B cell (primary cell): ENCODE data around the gene IL36RN. TPM values are rescaled to one million over a fixed set of nuclear protein-coding genes. Genes with fewer than 3 reads are reported as not detected.

Experiments
- ATAC-seq: fragments of 200-7000 bp; cut with Tn5 transposase; one replicate; pipeline ENCODE4 v1.10.0; 2021; ENCODE audit warnings: low read depth, mild to moderate bottlenecking, moderate number of reproducible peaks, moderate library complexity
- CTCF ChIA-PET: fragments of 350-600 bp; sonication (Branson Sonifier 250); formaldehyde crosslinking; loops from one replicate; lab custom pipeline; 2021; ENCODE audit warnings: antibody characterized with exemption, inconsistent platforms; lab: Charles Lee
- POLR2A ChIA-PET: fragments of 350-600 bp; sonication (Branson Sonifier 250); formaldehyde crosslinking; loops from one replicate; lab custom pipeline; 2021; ENCODE audit warnings: antibody characterized with exemption; lab: Charles Lee
- DNase-seq: peaks from one replicate; pipeline ENCODE4 v3.0.0; 2013
- H2AFZ ChIP-seq: 2 replicates; pipeline ENCODE4 v1.6.1; 2012; ENCODE audit warnings: mild to moderate bottlenecking, low read depth, low read length; ENCODE audit not compliant: insufficient read depth, poor library complexity, severe bottlenecking
- H3K27ac ChIP-seq, 2 donors: 1 replicate in 1 of 2; 2 replicates in 1 of 2; pipeline ENCODE4 v1.5.1; 2012 to 2013; ENCODE audit warnings: low read length in 2 of 2, mild to moderate bottlenecking in 2 of 2, moderate library complexity in 1 of 2
- H3K27me3 ChIP-seq, 4 experiments: fragments of 200-600 bp in 1 of 4; sonication (generic) in 1 of 4; replicated peaks in 1 of 4; 1 replicate in 2 of 4; 2 replicates in 2 of 4; pipeline versions ENCODE4 v1.6.1 to v1.7.0; 2013 to 2016; ENCODE audit warnings: low read length in 3 of 4, mild to moderate bottlenecking in 2 of 4, mixed read lengths in 1 of 4, moderate library complexity in 1 of 4; ENCODE audit not compliant: insufficient read depth in 4 of 4, control insufficient read depth in 3 of 4; ENCODE audit errors: control extremely low read depth in 1 of 4
- H3K36me3 ChIP-seq, 2 experiments: replicated peaks in 1 of 2; 1 replicate in 1 of 2; 2 replicates in 1 of 2; pipeline versions ENCODE4 v1.6.1 to v1.7.1; 2013; ENCODE audit warnings: low read length in 1 of 2; ENCODE audit not compliant: insufficient read depth in 2 of 2, control insufficient read depth in 1 of 2; ENCODE audit errors: control extremely low read depth in 1 of 2, extremely low read depth in 1 of 2
- H3K4me1 ChIP-seq, 2 donors: fragments of 200-600 bp in 1 of 2; sonication (generic) in 1 of 2; 1 replicate in 1 of 2; 2 replicates in 1 of 2; pipeline versions ENCODE4 v1.5.1 to v1.6.1; 2013 to 2017; ENCODE audit warnings: low read length in 2 of 2; ENCODE audit not compliant: control insufficient read depth in 2 of 2, insufficient read depth in 2 of 2
- H3K4me2 ChIP-seq: replicated peaks from 2 replicates; pipeline ENCODE3; 2012; ENCODE audit warnings: mild to moderate bottlenecking, low read depth, low read length; ENCODE audit not compliant: poor library complexity, severe bottlenecking
- H3K4me3 ChIP-seq, 5 experiments: fragments of 200-600 bp in 1 of 5; sonication (generic) in 1 of 5; 1 replicate in 3 of 5; 2 replicates in 2 of 5; pipeline versions ENCODE4 v1.5.1 to v1.7.0; 2011 to 2016; ENCODE audit warnings: low read length in 4 of 5, mild to moderate bottlenecking in 4 of 5, low read depth in 2 of 5, control low read depth in 1 of 5, moderate library complexity in 1 of 5; ENCODE audit not compliant: insufficient read depth in 1 of 5; ENCODE audit errors: control extremely low read depth in 1 of 5, extremely low read depth in 1 of 5
- H3K79me2 ChIP-seq: fragments of 200-600 bp; sonication (generic); one replicate; pipeline ENCODE4 v1.6.0; 2016; ENCODE audit warnings: low read length; ENCODE audit not compliant: control insufficient read depth, insufficient read depth
- H3K9ac ChIP-seq: fragments of 200-600 bp; sonication (generic); 2 replicates; pipeline ENCODE4 v1.6.1; 2017; ENCODE audit warnings: mild to moderate bottlenecking, low read length, moderate library complexity
- H3K9me3 ChIP-seq, 3 donors: one replicate each; pipeline versions ENCODE4 v1.6.1 to v1.7.1; 2013; ENCODE audit warnings: low read length in 2 of 3; ENCODE audit not compliant: control insufficient read depth in 2 of 3, insufficient read depth in 1 of 3; ENCODE audit errors: control extremely low read depth in 1 of 3
- H4K20me1 ChIP-seq: 2 replicates; pipeline ENCODE4 v1.6.0; 2012; ENCODE audit warnings: mild to moderate bottlenecking, low read length; ENCODE audit not compliant: insufficient read depth, control insufficient read depth, poor library complexity, severe bottlenecking
- H3K27ac Mint-ChIP-seq: one replicate; pipeline ENCODE4 v1.8.0; 2021; ENCODE audit warnings: mixed read lengths
- H3K27me3 Mint-ChIP-seq: one replicate; pipeline ENCODE4 v1.8.0; 2021; ENCODE audit warnings: mixed read lengths
- H3K4me1 Mint-ChIP-seq: one replicate; pipeline ENCODE4 v1.8.0; 2021; ENCODE audit warnings: mixed read lengths
- H3K4me3 Mint-ChIP-seq: one replicate; pipeline ENCODE4 v1.8.0; 2021; ENCODE audit warnings: mixed read lengths
- H3K9me3 Mint-ChIP-seq: one replicate; pipeline ENCODE4 v1.8.0; 2022; ENCODE audit warnings: mixed read lengths; ENCODE audit not compliant: insufficient read depth
- CTCF ChIP-seq: fragments of 200-600 bp; IDR thresholded peaks from one replicate; pipeline ENCODE4 v1.8.0; 2022; ENCODE audit warnings: antibody characterized with exemption, mild to moderate bottlenecking
- EZH2 ChIP-seq: IDR thresholded peaks from 2 replicates; pipeline ENCODE4 v1.6.1; 2012; ENCODE audit warnings: borderline replicate concordance, low read depth, mild to moderate bottlenecking, moderate library complexity, low read length; ENCODE audit not compliant: insufficient read depth, poor library complexity, severe bottlenecking
- WGBS: methylation state at CpG from one replicate; pipeline ENCODE4 v1.1.5; 2013; ENCODE audit warnings: missing lambda C conversion rate; ENCODE audit not compliant: insufficient coverage; 5-methylcytosine and 5-hydroxymethylcytosine counted together
- intact Hi-C: fragments of 100-400 bp; cut with micrococcal nuclease; formaldehyde crosslinking; loops from one replicate; pipeline ENCODE4 v1.10.0; 2022
- polyA plus RNA-seq: library from polyadenylated mRNA; depleted of rRNA; stranded (reverse); fragments of >200 nt; gene quantifications from 2 replicates; pipeline ENCODE4 v1.2.3, GENCODE V29; 2012
- total RNA-seq, 2 donors: library from RNA; stranded (reverse); fragments of 120-200 nt in 1 of 2; gene quantifications; 1 replicate in 1 of 2; 2 replicates in 1 of 2; pipeline versions ENCODE4 v1.2.3 to v1.2.4, GENCODE V29; 2013 to 2022

IL36RN gene
- total and polyA plus RNA-seq, 2 donors (not counting 1 experiment from before 2014, with no cell fraction given) = not detected

GRCh38 chr2:113064281-113064680, 5.3 kb downstream of the IL36RN start:
- no peak overlapping the region for H3K4me3 Mint-ChIP-seq
- ChIA-PET POLR2A (no interaction called here), CTCF (no interaction called here)
- no peaks in the 10 kb centered on the region for H3K4me1 Mint-ChIP-seq
- no peak overlapping the region for H2AFZ ChIP-seq
- WGBS = 92% methylated on average over 2 of the region's 5 CpGs
- no peaks in the 10 kb centered on the region for H3K9me3 Mint-ChIP-seq
- no peak overlapping the region for H3K27ac ChIP-seq
- peaks cover 0 to 6% (median 0%) of the 10 kb centered on the region in 4 experiments for H3K27me3 ChIP-seq
- no peaks in the 10 kb centered on the region for H4K20me1 ChIP-seq
- no peaks in the 10 kb centered on the region for H3K36me3 ChIP-seq
- H3K4me2 ChIP-seq = no peak overlapping the region
- DNase-seq (no peak), ATAC-seq (no peak)
- H3K4me3 ChIP-seq = no peak overlapping the region
- no peak overlapping the region for H3K27ac Mint-ChIP-seq
- peaks cover 0 to 6% (median 2%) of the 10 kb centered on the region in 3 donors for H3K9me3 ChIP-seq
- no peak overlapping the region for H3K9ac ChIP-seq
- H3K79me2 ChIP-seq = no peaks in the 10 kb centered on the region
- H3K27me3 Mint-ChIP-seq = peaks cover 31% of the 10 kb centered on the region
- TF ChIP-seq CTCF (no peak), EZH2 (no peak)
- no peaks in the 10 kb centered on the region for H3K4me1 ChIP-seq
- intact Hi-C loops = no loop called here

GRCh38 chr2:113064898-113065297, 5.9 kb downstream of the IL36RN start:
- Histone ChIP-seq H3K4me3 (no peak overlapping the region), H3K9ac (no peak overlapping the region), H3K79me2 (no peaks in the 10 kb centered on the region), H3K4me2 (no peak overlapping the region), H3K9me3 (peaks cover 0 to 6% (median 2%) of the 10 kb centered on the region in 3 donors), H3K27ac (no peak overlapping the region), H3K27me3 (peaks cover 0 to 6% (median 0%) of the 10 kb centered on the region in 4 experiments), H2AFZ (no peak overlapping the region), H3K4me1 (no peaks in the 10 kb centered on the region), H3K36me3 (no peaks in the 10 kb centered on the region), H4K20me1 (no peaks in the 10 kb centered on the region)
- H3K27ac Mint-ChIP-seq = no peak overlapping the region
- intact Hi-C loops = no loop called here
- no peak for TF ChIP-seq CTCF
- no peak for TF ChIP-seq EZH2
- WGBS = 90% methylated on average over 1 of the region's 1 CpG
- ChIA-PET POLR2A (no interaction called here), CTCF (no interaction called here)
- no peaks in the 10 kb centered on the region for H3K4me1 Mint-ChIP-seq
- H3K27me3 Mint-ChIP-seq = peaks cover 34% of the 10 kb centered on the region
- no peak overlapping the region for H3K4me3 Mint-ChIP-seq
- no peaks in the 10 kb centered on the region for H3K9me3 Mint-ChIP-seq
- no peak for DNase-seq
- ATAC-seq = no peak
